B cell (primary cell): Measurements from ENCODE around the gene QSOX2. TPM values are rescaled to one million over a fixed set of nuclear protein-coding genes. Genes with fewer than 3 reads are reported as not detected.

Source experiments
- ATAC-seq: fragments of 200-7000 bp; cut with Tn5 transposase; one replicate; pipeline ENCODE4 v1.10.0; 2021; ENCODE audit warnings: low read depth, mild to moderate bottlenecking, moderate number of reproducible peaks, moderate library complexity
- CTCF ChIA-PET: fragments of 350-600 bp; sonication (Branson Sonifier 250); formaldehyde crosslinking; loops from one replicate; lab custom pipeline; 2021; ENCODE audit warnings: antibody characterized with exemption, inconsistent platforms; lab: Charles Lee
- POLR2A ChIA-PET: fragments of 350-600 bp; sonication (Branson Sonifier 250); formaldehyde crosslinking; loops from one replicate; lab custom pipeline; 2021; ENCODE audit warnings: antibody characterized with exemption; lab: Charles Lee
- DNase-seq: peaks from one replicate; pipeline ENCODE4 v3.0.0; 2013
- H2AFZ ChIP-seq: 2 replicates; pipeline ENCODE4 v1.6.1; 2012; ENCODE audit warnings: mild to moderate bottlenecking, low read depth, low read length; ENCODE audit not compliant: insufficient read depth, poor library complexity, severe bottlenecking
- H3K27ac ChIP-seq, 2 donors: 1 replicate in 1 of 2; 2 replicates in 1 of 2; pipeline ENCODE4 v1.5.1; 2012 to 2013; ENCODE audit warnings: low read length in 2 of 2, mild to moderate bottlenecking in 2 of 2, moderate library complexity in 1 of 2
- H3K27me3 ChIP-seq, 4 experiments: fragments of 200-600 bp in 1 of 4; sonication (generic) in 1 of 4; replicated peaks in 1 of 4; 1 replicate in 2 of 4; 2 replicates in 2 of 4; pipeline versions ENCODE4 v1.6.1 to v1.7.0; 2013 to 2016; ENCODE audit warnings: low read length in 3 of 4, mild to moderate bottlenecking in 2 of 4, mixed read lengths in 1 of 4, moderate library complexity in 1 of 4; ENCODE audit not compliant: insufficient read depth in 4 of 4, control insufficient read depth in 3 of 4; ENCODE audit errors: control extremely low read depth in 1 of 4
- H3K36me3 ChIP-seq, 2 experiments: replicated peaks in 1 of 2; 1 replicate in 1 of 2; 2 replicates in 1 of 2; pipeline versions ENCODE4 v1.6.1 to v1.7.1; 2013; ENCODE audit warnings: low read length in 1 of 2; ENCODE audit not compliant: insufficient read depth in 2 of 2, control insufficient read depth in 1 of 2; ENCODE audit errors: control extremely low read depth in 1 of 2, extremely low read depth in 1 of 2
- H3K4me1 ChIP-seq, 2 donors: fragments of 200-600 bp in 1 of 2; sonication (generic) in 1 of 2; 1 replicate in 1 of 2; 2 replicates in 1 of 2; pipeline versions ENCODE4 v1.5.1 to v1.6.1; 2013 to 2017; ENCODE audit warnings: low read length in 2 of 2; ENCODE audit not compliant: control insufficient read depth in 2 of 2, insufficient read depth in 2 of 2
- H3K4me2 ChIP-seq: replicated peaks from 2 replicates; pipeline ENCODE3; 2012; ENCODE audit warnings: mild to moderate bottlenecking, low read depth, low read length; ENCODE audit not compliant: poor library complexity, severe bottlenecking
- H3K4me3 ChIP-seq, 5 experiments: fragments of 200-600 bp in 1 of 5; sonication (generic) in 1 of 5; 1 replicate in 3 of 5; 2 replicates in 2 of 5; pipeline versions ENCODE4 v1.5.1 to v1.7.0; 2011 to 2016; ENCODE audit warnings: low read length in 4 of 5, mild to moderate bottlenecking in 4 of 5, low read depth in 2 of 5, control low read depth in 1 of 5, moderate library complexity in 1 of 5; ENCODE audit not compliant: insufficient read depth in 1 of 5; ENCODE audit errors: control extremely low read depth in 1 of 5, extremely low read depth in 1 of 5
- H3K79me2 ChIP-seq: fragments of 200-600 bp; sonication (generic); one replicate; pipeline ENCODE4 v1.6.0; 2016; ENCODE audit warnings: low read length; ENCODE audit not compliant: control insufficient read depth, insufficient read depth
- H3K9ac ChIP-seq: fragments of 200-600 bp; sonication (generic); 2 replicates; pipeline ENCODE4 v1.6.1; 2017; ENCODE audit warnings: mild to moderate bottlenecking, low read length, moderate library complexity
- H3K9me3 ChIP-seq, 3 donors: one replicate each; pipeline versions ENCODE4 v1.6.1 to v1.7.1; 2013; ENCODE audit warnings: low read length in 2 of 3; ENCODE audit not compliant: control insufficient read depth in 2 of 3, insufficient read depth in 1 of 3; ENCODE audit errors: control extremely low read depth in 1 of 3
- H4K20me1 ChIP-seq: 2 replicates; pipeline ENCODE4 v1.6.0; 2012; ENCODE audit warnings: mild to moderate bottlenecking, low read length; ENCODE audit not compliant: insufficient read depth, control insufficient read depth, poor library complexity, severe bottlenecking
- H3K27ac Mint-ChIP-seq: one replicate; pipeline ENCODE4 v1.8.0; 2021; ENCODE audit warnings: mixed read lengths
- H3K27me3 Mint-ChIP-seq: one replicate; pipeline ENCODE4 v1.8.0; 2021; ENCODE audit warnings: mixed read lengths
- H3K4me1 Mint-ChIP-seq: one replicate; pipeline ENCODE4 v1.8.0; 2021; ENCODE audit warnings: mixed read lengths
- H3K4me3 Mint-ChIP-seq: one replicate; pipeline ENCODE4 v1.8.0; 2021; ENCODE audit warnings: mixed read lengths
- H3K9me3 Mint-ChIP-seq: one replicate; pipeline ENCODE4 v1.8.0; 2022; ENCODE audit warnings: mixed read lengths; ENCODE audit not compliant: insufficient read depth
- EZH2 ChIP-seq: IDR thresholded peaks from 2 replicates; pipeline ENCODE4 v1.6.1; 2012; ENCODE audit warnings: borderline replicate concordance, low read depth, mild to moderate bottlenecking, moderate library complexity, low read length; ENCODE audit not compliant: insufficient read depth, poor library complexity, severe bottlenecking
- WGBS: methylation state at CpG from one replicate; pipeline ENCODE4 v1.1.5; 2013; ENCODE audit warnings: missing lambda C conversion rate; ENCODE audit not compliant: insufficient coverage; 5-methylcytosine and 5-hydroxymethylcytosine counted together
- intact Hi-C: fragments of 100-400 bp; cut with micrococcal nuclease; formaldehyde crosslinking; loops from one replicate; pipeline ENCODE4 v1.10.0; 2022
- polyA plus RNA-seq: library from polyadenylated mRNA; depleted of rRNA; stranded (reverse); fragments of >200 nt; gene quantifications from 2 replicates; pipeline ENCODE4 v1.2.3, GENCODE V29; 2012
- total RNA-seq, 2 donors: library from RNA; stranded (reverse); fragments of 120-200 nt in 1 of 2; gene quantifications; 1 replicate in 1 of 2; 2 replicates in 1 of 2; pipeline versions ENCODE4 v1.2.3 to v1.2.4, GENCODE V29; 2013 to 2022
- TF ChIP-seq, protein P1 (sequence below): fragments of 200-600 bp; IDR thresholded peaks from one replicate; pipeline ENCODE4 v1.8.0; 2022; ENCODE audit warnings: antibody characterized with exemption, mild to moderate bottlenecking

QSOX2 gene
- total and polyA plus RNA-seq, 2 donors (not counting 1 experiment from before 2014, with no cell fraction given), result 62.9 to 139 TPM

DNA sequence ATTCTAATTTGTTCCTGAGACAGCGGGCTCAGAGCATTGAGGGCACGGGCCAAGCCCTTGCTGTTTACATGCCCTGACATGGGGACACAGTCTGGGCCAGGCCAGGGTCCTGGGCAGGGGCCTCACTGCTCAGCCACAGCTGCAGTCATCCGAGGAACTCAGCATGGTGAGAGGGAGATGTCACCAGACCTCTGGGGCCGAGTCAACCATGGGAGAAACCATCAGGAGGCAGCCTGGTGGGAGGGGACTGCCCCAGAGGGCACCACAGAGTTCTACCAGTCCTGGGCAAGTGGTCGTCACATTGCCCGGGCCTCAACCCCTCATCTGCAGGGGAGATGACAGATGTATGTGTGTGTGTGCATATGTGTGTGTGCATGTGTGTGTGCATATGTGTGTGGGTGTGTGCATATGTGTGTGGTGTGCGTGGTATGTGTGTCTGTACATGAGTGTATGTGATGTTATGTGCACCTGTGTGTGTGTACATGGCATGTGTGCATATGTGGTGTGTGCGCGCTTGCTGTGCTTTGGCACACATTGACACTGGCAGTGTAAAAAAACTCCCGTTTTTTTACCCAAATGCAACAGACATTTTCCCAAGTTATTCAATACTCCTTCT lies 84.5 kb downstream of the QSOX2 start:
- WGBS, result 70% methylated on average over 7 of the region's 10 CpGs
- H3K27ac Mint-ChIP-seq, result no peak overlapping the region
- DNase-seq, result no peak

DNA sequence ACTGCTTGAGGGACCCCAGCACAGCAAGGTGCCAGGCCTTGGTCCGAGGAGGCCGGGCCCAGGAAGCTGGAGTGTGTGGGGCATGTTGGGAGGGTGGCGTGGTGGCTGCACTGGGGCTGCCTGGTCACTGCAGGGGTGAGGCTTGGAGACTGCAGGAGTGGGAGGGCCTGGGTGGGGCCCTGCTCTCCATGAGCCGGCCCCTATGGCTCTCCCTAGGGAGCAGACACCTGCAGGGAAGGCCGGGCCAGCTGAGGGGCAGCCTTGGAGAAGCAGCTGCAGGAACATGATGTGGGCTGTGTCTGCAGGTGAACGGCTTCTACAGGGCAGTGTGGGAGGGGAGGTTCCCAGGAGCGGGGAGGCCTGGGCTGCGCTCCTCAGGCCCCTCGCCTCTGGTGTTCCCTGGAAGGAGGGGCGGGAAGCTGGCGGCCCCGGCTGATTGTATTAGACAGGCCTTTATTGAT lies 85.2 kb downstream of the QSOX2 start:
- peaks cover 14% of the 10 kb centered on the region for H3K27me3 Mint-ChIP-seq
- no peaks in the 10 kb centered on the region for H3K4me1 Mint-ChIP-seq
- no peaks in the 10 kb centered on the region for H3K4me1 ChIP-seq
- H3K27ac ChIP-seq, result no peak overlapping the region
- intact Hi-C loops, result no loop called here
- H3K27me3 ChIP-seq, result peaks cover 0 to 3% (median 0%) of the 10 kb centered on the region in 4 experiments
- H3K36me3 ChIP-seq, result no peaks in the 10 kb centered on the region
- no peak overlapping the region for H3K9ac ChIP-seq
- ATAC-seq, result no peak
- ChIA-PET CTCF (interaction anchor here (1.3 kb wide), 1 partner anchor 117 kb away, joined by 3 read pairs; no protein-coding TSS in a partner anchor), POLR2A (no interaction called here)
- H4K20me1 ChIP-seq, result no peaks in the 10 kb centered on the region
- H3K4me3 Mint-ChIP-seq, result no peak overlapping the region
- no peak overlapping the region for H3K27ac Mint-ChIP-seq
- H3K9me3 Mint-ChIP-seq, result peaks cover 3% of the 10 kb centered on the region
- H3K4me3 ChIP-seq, result no peak overlapping the region
- WGBS, result 93% methylated on average over 9 of the region's 12 CpGs
- no peaks in the 10 kb centered on the region for H3K79me2 ChIP-seq
- H3K9me3 ChIP-seq, result peaks cover 2 to 8% (median 2%) of the 10 kb centered on the region in 3 donors
- no peak for TF ChIP-seq EZH2
- TF ChIP-seq, protein P1, sequence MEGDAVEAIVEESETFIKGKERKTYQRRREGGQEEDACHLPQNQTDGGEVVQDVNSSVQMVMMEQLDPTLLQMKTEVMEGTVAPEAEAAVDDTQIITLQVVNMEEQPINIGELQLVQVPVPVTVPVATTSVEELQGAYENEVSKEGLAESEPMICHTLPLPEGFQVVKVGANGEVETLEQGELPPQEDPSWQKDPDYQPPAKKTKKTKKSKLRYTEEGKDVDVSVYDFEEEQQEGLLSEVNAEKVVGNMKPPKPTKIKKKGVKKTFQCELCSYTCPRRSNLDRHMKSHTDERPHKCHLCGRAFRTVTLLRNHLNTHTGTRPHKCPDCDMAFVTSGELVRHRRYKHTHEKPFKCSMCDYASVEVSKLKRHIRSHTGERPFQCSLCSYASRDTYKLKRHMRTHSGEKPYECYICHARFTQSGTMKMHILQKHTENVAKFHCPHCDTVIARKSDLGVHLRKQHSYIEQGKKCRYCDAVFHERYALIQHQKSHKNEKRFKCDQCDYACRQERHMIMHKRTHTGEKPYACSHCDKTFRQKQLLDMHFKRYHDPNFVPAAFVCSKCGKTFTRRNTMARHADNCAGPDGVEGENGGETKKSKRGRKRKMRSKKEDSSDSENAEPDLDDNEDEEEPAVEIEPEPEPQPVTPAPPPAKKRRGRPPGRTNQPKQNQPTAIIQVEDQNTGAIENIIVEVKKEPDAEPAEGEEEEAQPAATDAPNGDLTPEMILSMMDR, result no peak
- H2AFZ ChIP-seq, result no peak overlapping the region
- H3K4me2 ChIP-seq, result no peak overlapping the region
- DNase-seq, result no peak

More for the DNA sequence above, 84.5 kb downstream of the QSOX2 start:
- Histone ChIP-seq H2AFZ (no peak overlapping the region), H3K27me3 (peaks cover 0 to 3% (median 0%) of the 10 kb centered on the region in 4 experiments), H4K20me1 (no peaks in the 10 kb centered on the region), H3K36me3 (no peaks in the 10 kb centered on the region), H3K9me3 (peaks cover 2 to 8% (median 2%) of the 10 kb centered on the region in 3 donors), H3K4me2 (no peak overlapping the region), H3K4me3 (no peak overlapping the region), H3K4me1 (no peaks in the 10 kb centered on the region), H3K79me2 (no peaks in the 10 kb centered on the region), H3K9ac (no peak overlapping the region), H3K27ac (no peak overlapping the region)
- H3K27me3 Mint-ChIP-seq, result peaks cover 11% of the 10 kb centered on the region
- no peak for ATAC-seq
- H3K9me3 Mint-ChIP-seq, result peaks cover 3% of the 10 kb centered on the region
- intact Hi-C loops, result no loop called here
- CTCF ChIA-PET, result no interaction called here
- H3K4me1 Mint-ChIP-seq, result no peaks in the 10 kb centered on the region
- POLR2A ChIA-PET, result no interaction called here
- TF ChIP-seq EZH2, result no peak
- TF ChIP-seq, protein P1, result no peak
- H3K4me3 Mint-ChIP-seq, result no peak overlapping the region
